HCT116 (cell line): ENCODE results near the gene DNMT3A. TPM values are rescaled to one million over a fixed set of nuclear protein-coding genes. Genes with fewer than 3 reads are reported as not detected.

Experiments used
- ATAC-seq: fragments of 200-7000 bp; cut with Tn5 transposase; 2 replicates; pipeline ENCODE4 v1.9.1; 2020; ENCODE audit warnings: mild to moderate bottlenecking, moderate library complexity
- BruUV-seq: library from RNA; stranded (reverse); fragments of 400-500 nt; replicated peaks from 2 replicates; lab custom pipeline; 2021; lab: Mats Ljungman, UMichigan
- CTCF ChIA-PET: fragments of 300-600 bp; sonication (Branson Sonifier 250); formaldehyde crosslinking; loops from one replicate; lab custom pipeline; 2021; ENCODE audit warnings: antibody characterized with exemption; lab: Charles Lee
- POLR2A ChIA-PET: fragments of 300-600, 350-600 bp; sonication (Branson Sonifier 250); formaldehyde crosslinking; loops from one replicate; lab custom pipeline; 2021; ENCODE audit warnings: antibody characterized with exemption; lab: Charles Lee
- RAD21 ChIA-PET, 2 experiments: fragments of 300-600 bp; sonication (Branson Sonifier 250); formaldehyde crosslinking; loops; one replicate each; lab custom pipeline; 2023; ENCODE audit warnings: low total read pairs in 2 of 2; ENCODE audit not compliant: uncharacterized antibody in 2 of 2, unreplicated experiment in 2 of 2, low non-redundant PET in 1 of 2; lab: Charles Lee
- DNase-seq: peaks from one replicate; pipeline ENCODE4 v3.0.0-alpha.2; 2010; ENCODE audit warnings: low read depth, low spot score
- H2AFZ ChIP-seq: fragments of 200-600 bp; shearing (Covaris generic), sonication (generic); 2 replicates; pipeline ENCODE4 v1.6.1; 2017; ENCODE audit warnings: low read depth, mixed run types, mixed read lengths, antibody characterized with exemption, low read length; ENCODE audit not compliant: poor library complexity, severe bottlenecking
- H3K27ac ChIP-seq: 2 replicates; pipeline ENCODE4 v1.5.1; 2012; ENCODE audit warnings: low read depth, low read length
- H3K27me3 ChIP-seq: fragments of 200-600 bp; sonication (generic); 2 replicates; pipeline ENCODE4 v1.6.1; 2016; ENCODE audit warnings: mixed run types, low read length, mixed read lengths; ENCODE audit not compliant: insufficient read depth
- H3K36me3 ChIP-seq, 2 experiments: fragments of 200-500 bp in 1 of 2; fragments of 200-600 bp in 1 of 2; sonication (Bioruptor generic) in 1 of 2; sonication (generic) in 1 of 2; 2 replicates each; pipeline versions ENCODE4 v1.5.1 to v1.6.1; 2014 to 2016; ENCODE audit warnings: low read length in 2 of 2, inconsistent platforms in 1 of 2, mixed read lengths in 1 of 2, mixed run types in 1 of 2; ENCODE audit not compliant: insufficient read depth in 2 of 2, control insufficient read depth in 1 of 2
- H3K4me1 ChIP-seq, 2 experiments: fragments of 200-600 bp in 1 of 2; sonication (generic) in 1 of 2; 2 replicates each; pipeline versions ENCODE4 v1.5.1 to v1.6.1; 2012 to 2017; ENCODE audit warnings: low read length in 2 of 2, inconsistent platforms in 1 of 2, mild to moderate bottlenecking in 1 of 2, mixed read lengths in 1 of 2, mixed run types in 1 of 2, moderate library complexity in 1 of 2; ENCODE audit not compliant: insufficient read depth in 2 of 2, control insufficient read depth in 1 of 2
- H3K4me2 ChIP-seq: fragments of 200-600 bp; sonication (generic); 2 replicates; pipeline ENCODE4 v1.6.1; 2017; ENCODE audit warnings: mixed run types, low read length, mixed read lengths
- H3K4me3 ChIP-seq, 2 experiments: fragments of 200-600 bp in 1 of 2; sonication (generic) in 1 of 2; replicated peaks in 1 of 2; 2 replicates each; pipeline ENCODE4 v1.5.1; 2011 to 2016; ENCODE audit warnings: low read length in 2 of 2, control low read depth in 1 of 2, low read depth in 1 of 2, mild to moderate bottlenecking in 1 of 2, mixed read lengths in 1 of 2, mixed run types in 1 of 2
- H3K79me2 ChIP-seq: fragments of 200-600 bp; sonication (generic); 2 replicates; pipeline ENCODE4 v1.6.1; 2017; ENCODE audit warnings: mild to moderate bottlenecking, mixed run types, low read length, moderate library complexity, mixed read lengths; ENCODE audit not compliant: insufficient read depth
- H3K9ac ChIP-seq: fragments of 200-600 bp; sonication (generic); 2 replicates; pipeline ENCODE4 v1.6.1; 2016; ENCODE audit warnings: low read length, mixed read lengths
- H3K9me2 ChIP-seq: fragments of 200-600 bp; sonication (generic), shearing (Covaris generic); 2 replicates; pipeline ENCODE4 v1.6.1; 2017; ENCODE audit warnings: mixed run types, mild to moderate bottlenecking, moderate library complexity; ENCODE audit not compliant: insufficient read depth
- H3K9me3 ChIP-seq, 2 experiments: fragments of 200-500 bp in 1 of 2; fragments of 200-600 bp in 1 of 2; sonication (Bioruptor generic) in 1 of 2; sonication (generic) in 1 of 2; 2 replicates each; pipeline ENCODE4 v1.6.1; 2014 to 2017; ENCODE audit warnings: low read length in 2 of 2, mixed read lengths in 2 of 2, inconsistent platforms in 1 of 2, low read depth in 1 of 2, mild to moderate bottlenecking in 1 of 2, mixed run types in 1 of 2, moderate library complexity in 1 of 2; ENCODE audit not compliant: control insufficient read depth in 1 of 2, insufficient read depth in 1 of 2
- H4K20me1 ChIP-seq: fragments of 200-600 bp; sonication (generic), shearing (Covaris generic); 2 replicates; pipeline ENCODE4 v1.6.1; 2017; ENCODE audit warnings: mixed run types, mild to moderate bottlenecking, moderate library complexity; ENCODE audit not compliant: insufficient read depth
- CBX3 ChIP-seq: IDR thresholded peaks from 2 replicates; pipeline ENCODE4 v1.6.1; 2012; ENCODE audit warnings: low read depth
- EGR1 ChIP-seq: IDR thresholded peaks from 2 replicates; pipeline ENCODE4 v1.6.1; 2012; ENCODE audit warnings: low read depth
- ELF1 ChIP-seq: IDR thresholded peaks from 2 replicates; pipeline ENCODE4 v1.6.1; 2012; ENCODE audit warnings: low read depth, borderline replicate concordance
- EZH2 ChIP-seq: fragments of 200-600 bp; sonication (generic); IDR thresholded peaks from 2 replicates; pipeline ENCODE4 v1.6.1; 2017; ENCODE audit warnings: antibody characterized with exemption, mixed run types
- RAD21 ChIP-seq: IDR thresholded peaks from 2 replicates; pipeline ENCODE4 v1.6.1; 2012; ENCODE audit warnings: low read depth, mild to moderate bottlenecking
- SIN3A ChIP-seq: IDR thresholded peaks from 2 replicates; pipeline ENCODE4 v1.6.1; 2012; ENCODE audit warnings: low read depth
- TCF7L2 ChIP-seq: IDR thresholded peaks from 2 replicates; pipeline ENCODE4 v1.7.0; 2011; ENCODE audit warnings: borderline replicate concordance, inconsistent platforms; ENCODE audit not compliant: insufficient read depth, insufficient read length; ENCODE audit errors: extremely low read depth
- YY1 ChIP-seq: IDR thresholded peaks from 2 replicates; pipeline ENCODE4 v1.6.1; 2011; ENCODE audit warnings: low read length, low read depth, moderate library complexity, mild to moderate bottlenecking; ENCODE audit not compliant: insufficient replicate concordance; ENCODE audit errors: extremely low read depth
- ZFX ChIP-seq: fragments of 450-650 bp; IDR thresholded peaks from 2 replicates; pipeline ENCODE4 v1.6.1; 2017
- ZNF274 ChIP-seq: fragments of 200-500 bp; sonication (Bioruptor generic); IDR thresholded peaks from 2 replicates; pipeline ENCODE4 v1.6.1; 2014; ENCODE audit warnings: mild to moderate bottlenecking, low read depth, low read length, inconsistent platforms
- intact Hi-C: fragments of 100-400 bp; cut with micrococcal nuclease; formaldehyde crosslinking; loops from 2 replicates; pipeline ENCODE4 v1.10.0; 2022
- total RNA-seq: library from RNA; stranded (reverse); gene quantifications from one replicate; pipeline ENCODE4 v1.2.1, GENCODE V29; 2021; ENCODE audit not compliant: unreplicated experiment
- TF ChIP-seq, protein P1 (sequence below): IDR thresholded peaks from 2 replicates; pipeline ENCODE4 v1.6.1; 2012

Gene DNMT3A
- total RNA-seq, 1 experiment from 2014 or later = 14.3 TPM

DNA sequence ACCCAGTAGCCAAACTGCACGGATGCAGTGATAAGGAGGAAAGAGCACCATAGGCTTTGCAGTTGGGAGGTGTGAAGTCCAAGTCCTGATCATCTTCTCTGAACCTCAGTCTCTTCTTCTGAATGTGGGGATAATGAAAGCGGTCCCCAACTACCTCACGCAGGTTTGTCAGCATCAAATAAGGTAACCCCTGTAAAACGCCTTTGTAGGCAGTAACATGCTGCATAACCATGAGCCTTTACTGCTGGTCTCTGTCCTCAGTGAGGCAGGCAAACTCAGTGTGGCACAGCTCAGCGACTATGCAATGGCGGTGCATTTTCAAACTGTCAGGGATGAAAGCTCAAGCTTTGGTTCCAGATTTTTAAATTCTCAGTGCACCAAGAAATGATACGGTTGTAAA, 46.1 kb downstream of the DNMT3A start:
- H3K9me3 ChIP-seq = no peaks in the 10 kb centered on the region
- H3K4me2 ChIP-seq = peak overlapping the region; percentile 66
- H3K4me1 ChIP-seq = peaks cover 7 to 17% of the 10 kb centered on the region in 2 experiments
- H3K27me3 ChIP-seq = no peaks in the 10 kb centered on the region
- H4K20me1 ChIP-seq = no peaks in the 10 kb centered on the region
- H3K27ac ChIP-seq = peak overlapping the region; percentile 47; the same call in 1 of the 2 replicates
- no peak for TF ChIP-seq CBX3
- TF ChIP-seq ELF1 = no peak
- TF ChIP-seq ZFX = no peak
- no peak for TF ChIP-seq ZNF274
- no peak for TF ChIP-seq EGR1
- no peak for TF ChIP-seq EZH2
- TF ChIP-seq TCF7L2 = no peak
- no peak for TF ChIP-seq RAD21
- TF ChIP-seq, protein P1, sequence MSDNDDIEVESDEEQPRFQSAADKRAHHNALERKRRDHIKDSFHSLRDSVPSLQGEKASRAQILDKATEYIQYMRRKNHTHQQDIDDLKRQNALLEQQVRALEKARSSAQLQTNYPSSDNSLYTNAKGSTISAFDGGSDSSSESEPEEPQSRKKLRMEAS = no peak
- TF ChIP-seq YY1 = no peak
- TF ChIP-seq SIN3A = no peak
- TF ChIP-seq, all 23 proteins: peak for 0
- Histone ChIP-seq H3K9me2 (no peaks in the 10 kb centered on the region), H3K36me3 (no peaks in the 10 kb centered on the region), H3K9ac (peak overlapping the region; percentile 33; the same call in 1 of the 2 replicates), H3K4me3 (peak overlapping the region; percentile 17 to 43; a peak in 3 of 4 replicates), H3K79me2 (no peaks in the 10 kb centered on the region), H2AFZ (peak overlapping the region; percentile 49)
- POLR2A ChIA-PET = no interaction called here
- DNase-seq = no peak
- no peak for ATAC-seq
- BruUV-seq = no TSS peak
- intact Hi-C loops = no loop called here
- CTCF ChIA-PET = no interaction called here
- RAD21 ChIA-PET = no interaction called here
